ENCODE results near the gene HOXB2.

DNA sequence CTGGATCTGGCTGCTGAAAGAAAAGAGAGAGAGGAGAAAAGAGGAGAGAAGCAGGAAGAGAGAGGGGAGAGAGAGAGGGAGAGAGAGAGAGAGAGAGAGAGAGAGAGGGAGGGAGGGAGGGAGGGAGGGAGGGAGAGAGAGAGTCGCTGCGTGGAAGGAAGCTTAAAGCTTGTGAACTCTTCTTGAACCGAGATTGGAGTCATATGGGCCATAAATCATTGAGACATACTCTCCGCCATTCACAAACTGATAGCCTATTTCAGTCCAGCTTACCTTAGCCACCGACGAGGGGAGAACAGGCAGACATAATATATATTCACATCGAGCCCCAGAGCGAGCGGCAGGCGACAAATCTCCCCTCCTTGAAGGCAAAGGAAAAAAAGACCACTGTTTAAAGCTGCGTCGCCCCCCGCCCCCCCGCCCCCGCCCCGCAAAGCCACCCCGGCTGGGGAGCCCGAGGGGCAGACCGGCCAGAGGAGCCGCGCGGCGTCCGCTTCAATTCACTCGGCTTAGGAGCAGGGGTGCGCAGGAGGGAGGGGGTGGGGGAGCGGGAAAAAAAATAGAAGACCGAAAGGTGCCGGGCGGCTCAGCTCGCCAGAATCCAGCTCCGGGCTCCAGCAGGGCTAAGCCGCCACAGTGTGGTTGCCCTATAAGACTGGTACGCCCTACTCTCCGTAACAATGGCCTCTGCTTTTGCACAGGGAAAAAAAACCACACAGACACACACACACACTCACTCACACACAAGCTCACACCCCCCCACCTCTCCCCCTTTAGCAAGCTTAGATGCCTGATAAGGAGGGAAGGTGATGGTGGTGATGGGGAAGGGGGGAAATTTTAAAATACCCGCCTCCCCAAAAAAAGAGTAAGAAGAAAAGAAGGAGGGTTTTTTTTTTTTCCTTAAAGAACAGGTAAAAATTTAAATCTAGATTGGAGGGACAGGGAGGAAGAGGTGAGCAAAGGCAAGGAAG, 10.6 kb upstream of the HOXB2 start:
- TF ChIP-seq, protein P1, sequence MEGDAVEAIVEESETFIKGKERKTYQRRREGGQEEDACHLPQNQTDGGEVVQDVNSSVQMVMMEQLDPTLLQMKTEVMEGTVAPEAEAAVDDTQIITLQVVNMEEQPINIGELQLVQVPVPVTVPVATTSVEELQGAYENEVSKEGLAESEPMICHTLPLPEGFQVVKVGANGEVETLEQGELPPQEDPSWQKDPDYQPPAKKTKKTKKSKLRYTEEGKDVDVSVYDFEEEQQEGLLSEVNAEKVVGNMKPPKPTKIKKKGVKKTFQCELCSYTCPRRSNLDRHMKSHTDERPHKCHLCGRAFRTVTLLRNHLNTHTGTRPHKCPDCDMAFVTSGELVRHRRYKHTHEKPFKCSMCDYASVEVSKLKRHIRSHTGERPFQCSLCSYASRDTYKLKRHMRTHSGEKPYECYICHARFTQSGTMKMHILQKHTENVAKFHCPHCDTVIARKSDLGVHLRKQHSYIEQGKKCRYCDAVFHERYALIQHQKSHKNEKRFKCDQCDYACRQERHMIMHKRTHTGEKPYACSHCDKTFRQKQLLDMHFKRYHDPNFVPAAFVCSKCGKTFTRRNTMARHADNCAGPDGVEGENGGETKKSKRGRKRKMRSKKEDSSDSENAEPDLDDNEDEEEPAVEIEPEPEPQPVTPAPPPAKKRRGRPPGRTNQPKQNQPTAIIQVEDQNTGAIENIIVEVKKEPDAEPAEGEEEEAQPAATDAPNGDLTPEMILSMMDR (conservative IDR thresholded peaks at IDR 0.05), result peak; percentile 29; the same call in 1 of the 2 replicates
- TF ChIP-seq EZH2 (IDR thresholded peaks at IDR 0.05; ENCODE audit: low read depth), result no peak
